NCI-H2196 treated with DMSO at 0.1 percent for 48 hours (cell line): Measurements from ENCODE around the gene SHISA9.

Source experiments
- DNase-seq: peaks from one replicate; lab custom pipeline; 2025; ENCODE audit not compliant: unreplicated experiment; lab: John Stamatoyannopoulos, UW

Gene SHISA9

GRCh38 chr16:13064821-13065220, 163.4 kb downstream of the SHISA9 start:
- no peak for DNase-seq

DNA sequence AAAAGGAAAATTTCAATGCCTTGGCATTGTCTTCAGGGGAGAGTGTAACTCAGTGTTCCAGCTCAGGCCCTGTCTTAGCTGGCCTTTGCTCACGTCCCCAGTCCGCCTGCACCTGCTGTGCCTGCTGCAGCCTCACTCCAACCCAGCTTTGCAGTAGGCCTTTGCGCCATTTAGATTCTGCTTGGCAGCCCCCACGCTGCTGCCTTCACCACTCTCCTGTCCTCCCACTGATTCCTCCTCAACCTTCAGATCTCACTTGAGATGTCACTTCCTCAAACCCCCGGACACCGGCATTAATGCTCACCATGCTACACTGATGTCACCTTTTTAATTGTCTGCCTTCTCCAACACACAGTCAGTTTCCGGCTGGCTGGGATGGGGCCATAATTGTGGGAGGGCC, 166.2 kb downstream of the SHISA9 start:
- no peak for DNase-seq

DNA sequence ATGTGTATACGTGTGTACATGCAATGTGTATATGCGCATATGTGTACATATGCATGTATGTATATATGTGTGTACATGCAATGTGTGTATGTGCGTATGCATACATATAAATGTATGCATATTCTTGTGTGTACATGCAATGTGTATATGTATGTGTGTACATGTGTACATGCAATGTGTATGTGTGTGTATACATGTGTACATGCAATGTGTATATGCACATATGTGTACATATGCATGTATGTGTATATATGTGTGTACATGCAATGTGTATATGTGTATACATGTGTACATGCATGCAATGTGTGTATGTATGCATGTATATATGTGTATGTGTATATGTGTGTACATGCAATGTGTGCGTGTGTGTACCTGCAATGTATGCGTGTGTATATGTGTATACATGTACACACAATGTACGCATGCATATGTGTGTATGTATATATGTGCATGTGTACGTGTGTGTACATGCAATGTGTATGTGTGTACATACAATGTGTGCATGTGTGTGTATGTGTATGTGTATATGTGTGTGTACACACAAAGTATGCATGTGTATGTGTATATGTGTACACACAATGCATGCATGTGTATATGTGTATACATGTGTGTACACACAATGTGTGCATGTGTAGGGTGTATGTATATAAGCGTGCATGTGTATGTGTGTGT, 167.7 kb downstream of the SHISA9 start:
- DNase-seq = no peak

DNA sequence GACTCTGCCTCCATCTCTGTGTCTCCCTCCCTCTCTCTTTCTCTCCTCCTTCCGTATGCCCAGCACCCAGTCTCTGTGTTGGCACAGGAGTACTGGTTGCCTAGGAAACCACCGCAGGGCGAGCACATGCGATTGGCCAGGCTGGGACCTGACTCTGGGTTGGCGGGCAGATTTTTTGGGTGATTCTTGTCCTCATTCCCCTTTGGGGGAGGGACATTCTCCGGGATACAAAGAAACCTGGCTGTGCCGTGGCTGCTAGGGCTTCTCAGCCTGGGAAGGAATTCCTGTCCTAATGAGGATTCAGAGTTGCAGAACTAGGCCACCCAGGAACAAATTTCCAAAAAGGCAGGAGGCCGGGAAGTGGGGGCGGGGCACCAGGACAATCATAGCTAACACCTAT, 168.9 kb downstream of the SHISA9 start:
- peak; percentile 75 for DNase-seq

DNA sequence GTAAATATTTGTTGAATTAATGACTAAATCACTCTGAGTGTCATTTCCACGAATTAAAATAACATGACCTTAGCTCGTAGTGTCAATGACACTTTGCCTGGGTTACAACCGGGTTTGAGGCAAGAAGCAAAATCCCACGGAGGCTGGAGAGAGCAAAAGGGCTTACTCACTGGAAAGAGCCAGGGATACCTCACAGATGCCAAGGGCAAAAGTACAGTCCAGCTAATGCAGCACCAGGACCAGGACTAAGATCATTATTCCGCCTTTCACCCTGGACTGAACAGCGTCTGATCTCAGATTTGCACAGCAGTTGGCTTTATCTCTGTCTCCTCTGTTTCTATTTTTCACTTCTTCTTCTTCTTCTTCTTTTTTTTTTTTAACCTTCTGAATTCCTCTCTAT, 175.5 kb downstream of the SHISA9 start:
- no peak for DNase-seq

DNA sequence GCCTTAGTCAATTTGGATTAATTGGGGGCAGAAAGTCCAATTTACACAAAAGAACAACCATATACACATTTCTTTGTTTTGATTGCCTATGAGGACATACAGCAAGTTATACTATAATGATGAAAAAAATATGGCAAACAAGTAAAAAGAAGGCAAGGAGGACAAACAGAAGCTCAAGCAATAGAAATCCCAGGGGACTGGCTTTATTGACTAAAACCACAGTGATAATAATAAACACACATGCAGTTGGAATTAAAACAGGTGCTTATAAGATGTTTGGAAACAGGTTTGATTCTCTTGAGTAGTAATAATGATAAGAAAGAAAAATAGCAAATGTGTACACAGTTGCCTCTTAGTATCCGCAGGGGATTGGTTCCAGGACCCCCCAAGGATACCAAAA, 176.4 kb downstream of the SHISA9 start:
- DNase-seq = no peak

DNA sequence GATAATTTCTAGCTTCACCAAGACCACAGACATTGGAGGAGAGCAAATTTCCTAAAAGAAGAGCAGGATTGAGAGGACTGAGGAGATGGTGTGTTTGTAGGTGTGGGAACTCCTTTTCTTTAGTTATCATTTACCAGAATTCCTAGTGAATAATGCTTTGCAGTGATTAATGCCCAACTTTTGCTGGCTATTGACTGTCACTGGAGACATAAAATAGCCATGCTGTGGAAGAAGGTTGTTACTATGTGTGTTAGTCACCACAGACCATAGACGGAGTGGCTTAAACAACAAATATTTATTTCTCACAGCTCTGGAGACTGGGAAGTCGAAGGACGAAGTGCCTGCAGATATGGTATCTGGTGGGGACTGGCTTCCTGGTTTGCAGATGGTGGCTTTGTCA, 179.1 kb downstream of the SHISA9 start:
- DNase-seq = no peak

- no peak for DNase-seq
Observed at GRCh38 chr16:13081825-13082331, 180.5 kb downstream of the SHISA9 start.

DNA sequence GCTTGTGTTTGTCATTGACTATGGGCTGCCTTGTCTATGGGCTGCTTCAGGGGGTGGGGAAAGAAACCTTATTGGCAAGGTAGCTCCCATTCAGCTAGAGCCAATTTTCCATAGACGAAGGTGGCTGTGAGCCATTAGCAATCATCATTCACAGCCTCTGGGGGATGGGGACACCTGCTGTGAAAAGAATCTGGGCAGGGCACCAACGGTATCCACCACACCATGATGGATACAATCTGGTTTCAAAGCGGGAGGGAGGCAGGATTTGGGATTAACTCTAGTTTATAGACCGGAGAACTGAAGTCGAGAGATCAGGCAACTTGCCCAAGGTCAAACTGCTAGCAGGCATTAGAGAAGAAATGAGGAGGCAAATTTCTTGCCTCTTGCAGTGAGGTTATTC, 182.3 kb downstream of the SHISA9 start:
- no peak for DNase-seq

DNA sequence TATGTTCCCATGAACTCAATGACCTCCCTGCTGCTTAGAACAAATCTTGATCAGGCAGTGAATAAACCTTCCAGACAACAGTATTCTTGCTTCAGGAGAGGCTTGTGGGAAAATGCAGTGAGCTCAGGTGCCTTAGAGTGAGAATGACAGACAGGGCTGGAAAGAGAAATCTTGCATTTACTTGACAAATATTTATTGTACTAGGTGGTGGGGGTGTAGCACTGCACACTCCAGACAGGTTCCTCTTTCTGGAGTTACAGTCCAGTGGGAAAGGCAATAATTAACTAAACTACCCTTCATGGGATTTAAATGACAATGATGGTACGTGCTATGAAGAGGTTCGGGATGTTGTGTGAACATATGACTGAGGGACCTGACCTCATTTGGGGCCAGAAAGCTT, 182.9 kb downstream of the SHISA9 start:
- no peak for DNase-seq

GRCh38 chr16:13093661-13094060, 192.3 kb downstream of the SHISA9 start:
- no peak for DNase-seq

GRCh38 chr16:13095061-13095460, 193.7 kb downstream of the SHISA9 start:
- no peak for DNase-seq

DNA sequence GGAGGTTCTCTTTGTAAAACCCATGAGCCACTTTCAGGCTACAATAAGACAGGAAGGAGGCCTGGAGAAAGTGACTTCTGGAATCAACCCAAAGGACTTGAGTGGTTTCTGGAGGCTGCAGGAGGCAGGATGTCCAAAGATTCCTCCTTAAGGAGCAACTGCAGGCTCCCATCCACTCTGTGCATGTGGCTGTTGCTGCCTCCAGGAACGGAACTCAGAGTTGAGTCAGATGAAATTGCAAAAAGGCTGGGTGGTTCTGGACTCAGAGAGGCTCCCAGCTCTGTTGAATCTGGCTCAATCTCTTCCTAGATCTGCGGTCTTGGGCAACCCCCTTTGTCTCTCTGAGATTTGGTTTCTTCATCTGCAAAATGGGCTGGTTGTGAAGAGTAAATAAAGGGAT, 197.1 kb downstream of the SHISA9 start:
- DNase-seq = no peak

DNA sequence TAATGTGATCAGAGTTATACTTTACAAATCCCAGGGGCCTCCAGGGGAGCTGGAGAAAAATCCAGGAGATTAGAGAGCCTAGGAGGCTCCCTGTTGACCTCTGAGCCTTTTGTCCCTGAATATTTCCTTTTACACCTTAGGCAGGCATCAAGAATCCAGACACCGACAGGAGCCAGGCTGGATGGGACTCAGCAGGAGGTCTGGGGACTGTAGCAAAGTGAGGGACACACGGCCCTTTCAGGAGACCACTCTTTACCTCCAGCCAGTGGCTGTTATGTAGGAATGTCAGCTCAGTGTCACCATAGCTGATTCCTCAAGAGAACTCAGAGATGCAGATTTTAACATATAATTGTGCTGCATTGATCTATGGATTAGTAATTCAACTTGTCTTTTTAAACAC, 198.4 kb downstream of the SHISA9 start:
- DNase-seq = no peak

- DNase-seq = no peak
Observed at GRCh38 chr16:13100970-13101369, 199.6 kb downstream of the SHISA9 start.

- DNase-seq = no peak
Observed at GRCh38 chr16:13101828-13102227, 200.4 kb downstream of the SHISA9 start.

GRCh38 chr16:13102401-13102800, 201.0 kb downstream of the SHISA9 start:
- DNase-seq = no peak

GRCh38 chr16:13103831-13104530, 202.6 kb downstream of the SHISA9 start:
- no peak for DNase-seq

DNA sequence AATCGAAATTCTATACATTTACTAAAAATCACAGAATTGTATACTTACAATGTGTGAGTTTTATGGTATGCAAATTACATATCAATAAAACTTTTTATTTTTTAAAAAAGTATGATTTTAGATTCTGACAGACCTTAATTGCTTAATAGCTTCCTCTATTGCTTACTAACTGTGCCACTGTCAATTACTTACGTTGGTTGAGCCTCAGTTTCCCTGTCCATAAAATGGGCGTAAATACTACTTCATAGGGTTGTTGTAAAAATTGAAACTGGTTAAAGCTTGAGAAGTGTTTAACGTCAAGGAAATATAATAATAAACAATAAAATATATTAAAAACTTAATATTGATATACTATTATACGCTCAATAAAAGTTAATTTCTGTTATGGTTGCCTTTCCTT, 203.4 kb downstream of the SHISA9 start:
- DNase-seq = no peak

GRCh38 chr16:13105427-13105826, 204.0 kb downstream of the SHISA9 start:
- no peak for DNase-seq

GRCh38 chr16:13106464-13106863, 205.1 kb downstream of the SHISA9 start:
- DNase-seq = no peak

DNA sequence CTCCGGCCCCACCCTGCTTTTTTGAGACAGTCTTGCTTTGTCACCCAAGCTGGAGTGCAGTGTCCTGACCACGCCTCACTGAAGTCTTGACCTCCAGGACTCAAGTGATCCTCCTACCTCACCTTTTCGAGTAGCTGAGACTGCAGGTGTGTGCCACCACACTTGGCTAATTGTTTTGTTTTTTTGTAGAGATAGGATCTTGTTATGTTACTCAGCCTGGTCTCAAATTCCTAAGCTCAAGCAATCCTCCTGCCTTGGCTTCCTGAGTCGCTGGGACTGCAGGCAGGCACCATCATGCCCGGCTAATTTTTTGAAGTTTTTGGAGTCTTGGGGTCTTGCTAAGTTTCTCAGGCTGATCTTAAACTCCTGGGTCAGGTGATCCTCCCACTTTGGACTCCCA, 206.7 kb downstream of the SHISA9 start:
- DNase-seq = no peak

DNA sequence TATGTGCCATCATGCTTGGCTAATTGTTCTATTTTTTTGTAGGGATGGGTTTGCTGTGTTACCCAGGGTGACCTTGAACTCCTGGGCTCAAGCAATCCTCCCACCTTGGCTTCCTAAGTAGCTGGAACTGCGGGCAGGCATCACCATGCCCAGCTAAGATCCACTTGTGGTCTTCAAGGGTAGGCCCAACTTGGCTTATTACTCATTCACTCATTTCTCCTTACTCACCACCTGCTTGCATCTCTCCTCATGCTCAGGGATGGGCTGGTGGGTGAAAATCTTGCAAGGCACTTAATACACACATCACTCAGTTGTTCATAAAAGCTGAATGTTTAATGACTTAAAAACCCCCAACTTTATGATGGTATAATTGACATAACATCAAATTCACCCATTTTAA, 207.8 kb downstream of the SHISA9 start:
- no peak for DNase-seq
